Measurements from ENCODE around the gene PLCL2. TPM values are rescaled to one million over a fixed set of nuclear protein-coding genes. Genes with fewer than 3 reads are reported as not detected.

Gene PLCL2
- total and polyA plus RNA-seq, 10 of the 15 experiments (the other 5 are each of a cell fraction or from before 2014, with no cell fraction given) = 7.5 to 37.3 (median 21.7) TPM

DNA sequence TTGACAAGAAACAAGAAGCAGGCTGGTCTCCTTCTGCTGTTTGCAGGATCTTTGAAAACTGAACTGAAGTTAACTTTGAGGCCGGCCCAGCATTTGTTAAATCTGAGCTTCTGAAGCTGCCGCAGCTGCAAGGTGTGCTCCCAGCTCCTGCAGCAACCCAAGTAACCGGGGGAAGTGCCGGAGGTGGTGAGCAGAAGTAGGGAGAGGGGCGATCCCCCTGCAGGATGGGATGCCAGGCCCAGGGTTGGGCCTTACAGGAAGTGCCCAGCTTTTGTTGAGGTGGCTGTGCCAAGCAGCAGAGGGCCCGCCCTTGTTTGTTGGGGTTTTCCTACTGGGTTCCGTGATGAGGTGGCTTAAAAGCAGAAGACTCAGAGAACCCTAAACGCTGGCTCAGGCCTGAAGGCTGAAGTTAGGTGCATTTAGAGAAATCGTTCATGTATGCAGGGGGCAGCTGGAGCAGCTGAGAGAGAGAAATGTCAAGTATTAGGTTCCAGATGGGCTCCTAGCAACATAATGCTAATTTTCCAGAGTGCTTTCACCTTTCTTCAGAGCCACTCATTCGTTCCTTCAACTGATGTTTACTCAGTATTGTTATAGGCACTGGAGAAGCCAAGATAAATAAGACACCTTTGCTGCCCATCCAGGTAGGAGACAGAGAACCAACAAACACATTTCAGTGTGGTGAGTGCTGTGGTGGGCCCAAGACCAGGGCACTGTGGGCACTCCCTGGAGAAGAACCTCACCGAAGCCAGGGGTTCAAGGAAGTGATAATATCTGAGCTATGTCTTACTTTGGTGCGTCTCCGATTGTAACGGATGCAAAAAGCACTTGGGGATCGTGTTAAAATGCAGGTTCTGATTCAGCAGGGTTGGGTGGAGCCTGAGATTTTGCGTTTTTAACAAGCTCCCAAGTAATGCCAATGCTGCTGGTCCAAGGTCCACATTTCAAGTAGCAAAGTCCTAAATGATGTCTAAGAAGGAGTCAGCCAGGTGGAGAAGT, 42.2 kb upstream of the PLCL2 start (continued):
- TF ChIP-seq POLR2AphosphoS2 (IDR thresholded peaks at IDR 0.05; ENCODE audit: low read depth, low read length) (no peak), HCFC1 (IDR thresholded peaks at IDR 0.05; ENCODE audit: low read length) (no peak), NFXL1 (IDR thresholded peaks at IDR 0.05; ENCODE audit: borderline replicate concordance) (no peak), FOXK2 (IDR thresholded peaks at IDR 0.05) (no peak), ZNF384 (IDR thresholded peaks at IDR 0.05; ENCODE audit: borderline replicate concordance, low read depth, low read length) (no peak), MTA2 (IDR thresholded peaks at IDR 0.05; ENCODE audit: low read depth) (peak; percentile 64; the same call in 1 of the 2 replicates)
- TF ChIP-seq, protein P1, sequence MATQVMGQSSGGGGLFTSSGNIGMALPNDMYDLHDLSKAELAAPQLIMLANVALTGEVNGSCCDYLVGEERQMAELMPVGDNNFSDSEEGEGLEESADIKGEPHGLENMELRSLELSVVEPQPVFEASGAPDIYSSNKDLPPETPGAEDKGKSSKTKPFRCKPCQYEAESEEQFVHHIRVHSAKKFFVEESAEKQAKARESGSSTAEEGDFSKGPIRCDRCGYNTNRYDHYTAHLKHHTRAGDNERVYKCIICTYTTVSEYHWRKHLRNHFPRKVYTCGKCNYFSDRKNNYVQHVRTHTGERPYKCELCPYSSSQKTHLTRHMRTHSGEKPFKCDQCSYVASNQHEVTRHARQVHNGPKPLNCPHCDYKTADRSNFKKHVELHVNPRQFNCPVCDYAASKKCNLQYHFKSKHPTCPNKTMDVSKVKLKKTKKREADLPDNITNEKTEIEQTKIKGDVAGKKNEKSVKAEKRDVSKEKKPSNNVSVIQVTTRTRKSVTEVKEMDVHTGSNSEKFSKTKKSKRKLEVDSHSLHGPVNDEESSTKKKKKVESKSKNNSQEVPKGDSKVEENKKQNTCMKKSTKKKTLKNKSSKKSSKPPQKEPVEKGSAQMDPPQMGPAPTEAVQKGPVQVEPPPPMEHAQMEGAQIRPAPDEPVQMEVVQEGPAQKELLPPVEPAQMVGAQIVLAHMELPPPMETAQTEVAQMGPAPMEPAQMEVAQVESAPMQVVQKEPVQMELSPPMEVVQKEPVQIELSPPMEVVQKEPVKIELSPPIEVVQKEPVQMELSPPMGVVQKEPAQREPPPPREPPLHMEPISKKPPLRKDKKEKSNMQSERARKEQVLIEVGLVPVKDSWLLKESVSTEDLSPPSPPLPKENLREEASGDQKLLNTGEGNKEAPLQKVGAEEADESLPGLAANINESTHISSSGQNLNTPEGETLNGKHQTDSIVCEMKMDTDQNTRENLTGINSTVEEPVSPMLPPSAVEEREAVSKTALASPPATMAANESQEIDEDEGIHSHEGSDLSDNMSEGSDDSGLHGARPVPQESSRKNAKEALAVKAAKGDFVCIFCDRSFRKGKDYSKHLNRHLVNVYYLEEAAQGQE (IDR thresholded peaks at IDR 0.05; ENCODE audit: low read depth, low read length) = no peak

Measured in GM12878 (cell line).